Measurements from ENCODE around the gene PARN.

Gene PARN

DNA sequence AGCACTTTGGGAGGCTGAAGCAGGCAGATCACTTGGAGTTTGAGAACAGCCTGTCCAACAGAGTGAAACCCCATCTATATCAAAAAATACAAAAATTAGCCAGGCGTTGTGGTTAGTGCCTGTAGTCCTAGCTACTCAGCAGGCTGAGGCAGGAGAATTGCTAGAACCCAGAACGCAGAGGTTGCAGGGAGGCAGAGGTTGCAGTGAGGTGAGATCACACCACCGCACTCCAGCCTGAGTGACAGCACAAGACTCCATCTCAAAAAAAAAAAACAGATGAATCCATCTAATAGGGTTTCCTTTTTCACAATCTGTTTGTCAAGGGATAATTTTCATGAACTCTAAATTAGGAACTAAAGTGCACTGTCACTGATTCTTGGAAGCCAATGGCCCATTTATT lies 99.0 kb downstream of the PARN start:
- ATAC-seq = no peak
- no peak for TF ChIP-seq ZNF8 (CRISPR knock-in tag; IDR thresholded peaks at IDR 0.05)
- TF ChIP-seq, protein P1, sequence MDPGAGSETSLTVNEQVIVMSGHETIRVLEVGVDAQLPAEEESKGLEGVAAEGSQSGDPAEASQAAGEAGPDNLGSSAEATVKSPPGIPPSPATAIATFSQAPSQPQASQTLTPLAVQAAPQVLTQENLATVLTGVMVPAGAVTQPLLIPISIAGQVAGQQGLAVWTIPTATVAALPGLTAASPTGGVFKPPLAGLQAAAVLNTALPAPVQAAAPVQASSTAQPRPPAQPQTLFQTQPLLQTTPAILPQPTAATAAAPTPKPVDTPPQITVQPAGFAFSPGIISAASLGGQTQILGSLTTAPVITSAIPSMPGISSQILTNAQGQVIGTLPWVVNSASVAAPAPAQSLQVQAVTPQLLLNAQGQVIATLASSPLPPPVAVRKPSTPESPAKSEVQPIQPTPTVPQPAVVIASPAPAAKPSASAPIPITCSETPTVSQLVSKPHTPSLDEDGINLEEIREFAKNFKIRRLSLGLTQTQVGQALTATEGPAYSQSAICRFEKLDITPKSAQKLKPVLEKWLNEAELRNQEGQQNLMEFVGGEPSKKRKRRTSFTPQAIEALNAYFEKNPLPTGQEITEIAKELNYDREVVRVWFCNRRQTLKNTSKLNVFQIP (CRISPR knock-in tag; IDR thresholded peaks at IDR 0.05; ENCODE audit: borderline replicate concordance, low read depth) = no peak
- TF ChIP-seq, protein P2, sequence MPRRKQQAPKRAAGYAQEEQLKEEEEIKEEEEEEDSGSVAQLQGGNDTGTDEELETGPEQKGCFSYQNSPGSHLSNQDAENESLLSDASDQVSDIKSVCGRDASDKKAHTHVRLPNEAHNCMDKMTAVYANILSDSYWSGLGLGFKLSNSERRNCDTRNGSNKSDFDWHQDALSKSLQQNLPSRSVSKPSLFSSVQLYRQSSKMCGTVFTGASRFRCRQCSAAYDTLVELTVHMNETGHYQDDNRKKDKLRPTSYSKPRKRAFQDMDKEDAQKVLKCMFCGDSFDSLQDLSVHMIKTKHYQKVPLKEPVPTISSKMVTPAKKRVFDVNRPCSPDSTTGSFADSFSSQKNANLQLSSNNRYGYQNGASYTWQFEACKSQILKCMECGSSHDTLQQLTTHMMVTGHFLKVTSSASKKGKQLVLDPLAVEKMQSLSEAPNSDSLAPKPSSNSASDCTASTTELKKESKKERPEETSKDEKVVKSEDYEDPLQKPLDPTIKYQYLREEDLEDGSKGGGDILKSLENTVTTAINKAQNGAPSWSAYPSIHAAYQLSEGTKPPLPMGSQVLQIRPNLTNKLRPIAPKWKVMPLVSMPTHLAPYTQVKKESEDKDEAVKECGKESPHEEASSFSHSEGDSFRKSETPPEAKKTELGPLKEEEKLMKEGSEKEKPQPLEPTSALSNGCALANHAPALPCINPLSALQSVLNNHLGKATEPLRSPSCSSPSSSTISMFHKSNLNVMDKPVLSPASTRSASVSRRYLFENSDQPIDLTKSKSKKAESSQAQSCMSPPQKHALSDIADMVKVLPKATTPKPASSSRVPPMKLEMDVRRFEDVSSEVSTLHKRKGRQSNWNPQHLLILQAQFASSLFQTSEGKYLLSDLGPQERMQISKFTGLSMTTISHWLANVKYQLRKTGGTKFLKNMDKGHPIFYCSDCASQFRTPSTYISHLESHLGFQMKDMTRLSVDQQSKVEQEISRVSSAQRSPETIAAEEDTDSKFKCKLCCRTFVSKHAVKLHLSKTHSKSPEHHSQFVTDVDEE (CRISPR knock-in tag; IDR thresholded peaks at IDR 0.05) = no peak
- no peak for TF ChIP-seq PPARA (CRISPR knock-in tag; IDR thresholded peaks at IDR 0.05; ENCODE audit: borderline replicate concordance)

DNA sequence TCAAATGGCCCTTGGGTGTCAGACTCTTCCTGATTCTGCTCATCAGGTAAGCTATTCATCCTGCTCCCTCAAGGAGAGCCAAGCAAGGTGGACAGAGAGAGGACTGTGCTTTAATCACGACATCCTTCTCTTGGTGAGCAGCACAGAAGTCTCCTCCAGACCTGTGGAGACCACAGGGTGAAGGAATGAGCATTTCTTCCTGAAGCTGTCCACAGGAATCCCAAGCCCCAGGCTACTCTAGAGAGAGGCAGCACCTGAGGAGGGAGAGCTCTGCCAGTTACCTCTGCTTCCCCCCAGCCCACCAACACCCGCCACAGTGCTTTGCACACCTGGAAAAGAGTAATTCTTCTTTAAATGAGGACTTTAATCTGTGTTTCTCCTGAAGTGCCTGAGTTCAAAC lies 100.0 kb downstream of the PARN start:
- ATAC-seq = no peak
- TF ChIP-seq, protein P3, sequence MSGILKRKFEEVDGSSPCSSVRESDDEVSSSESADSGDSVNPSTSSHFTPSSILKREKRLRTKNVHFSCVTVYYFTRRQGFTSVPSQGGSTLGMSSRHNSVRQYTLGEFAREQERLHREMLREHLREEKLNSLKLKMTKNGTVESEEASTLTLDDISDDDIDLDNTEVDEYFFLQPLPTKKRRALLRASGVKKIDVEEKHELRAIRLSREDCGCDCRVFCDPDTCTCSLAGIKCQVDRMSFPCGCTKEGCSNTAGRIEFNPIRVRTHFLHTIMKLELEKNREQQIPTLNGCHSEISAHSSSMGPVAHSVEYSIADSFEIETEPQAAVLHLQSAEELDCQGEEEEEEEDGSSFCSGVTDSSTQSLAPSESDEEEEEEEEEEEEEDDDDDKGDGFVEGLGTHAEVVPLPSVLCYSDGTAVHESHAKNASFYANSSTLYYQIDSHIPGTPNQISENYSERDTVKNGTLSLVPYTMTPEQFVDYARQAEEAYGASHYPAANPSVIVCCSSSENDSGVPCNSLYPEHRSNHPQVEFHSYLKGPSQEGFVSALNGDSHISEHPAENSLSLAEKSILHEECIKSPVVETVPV (CRISPR knock-in tag; IDR thresholded peaks at IDR 0.05) = no peak
- TF ChIP-seq, protein P2 (CRISPR knock-in tag; IDR thresholded peaks at IDR 0.05) = no peak
- TF ChIP-seq ESRRG (CRISPR knock-in tag; IDR thresholded peaks at IDR 0.05) = no peak
- TF ChIP-seq, protein P4, sequence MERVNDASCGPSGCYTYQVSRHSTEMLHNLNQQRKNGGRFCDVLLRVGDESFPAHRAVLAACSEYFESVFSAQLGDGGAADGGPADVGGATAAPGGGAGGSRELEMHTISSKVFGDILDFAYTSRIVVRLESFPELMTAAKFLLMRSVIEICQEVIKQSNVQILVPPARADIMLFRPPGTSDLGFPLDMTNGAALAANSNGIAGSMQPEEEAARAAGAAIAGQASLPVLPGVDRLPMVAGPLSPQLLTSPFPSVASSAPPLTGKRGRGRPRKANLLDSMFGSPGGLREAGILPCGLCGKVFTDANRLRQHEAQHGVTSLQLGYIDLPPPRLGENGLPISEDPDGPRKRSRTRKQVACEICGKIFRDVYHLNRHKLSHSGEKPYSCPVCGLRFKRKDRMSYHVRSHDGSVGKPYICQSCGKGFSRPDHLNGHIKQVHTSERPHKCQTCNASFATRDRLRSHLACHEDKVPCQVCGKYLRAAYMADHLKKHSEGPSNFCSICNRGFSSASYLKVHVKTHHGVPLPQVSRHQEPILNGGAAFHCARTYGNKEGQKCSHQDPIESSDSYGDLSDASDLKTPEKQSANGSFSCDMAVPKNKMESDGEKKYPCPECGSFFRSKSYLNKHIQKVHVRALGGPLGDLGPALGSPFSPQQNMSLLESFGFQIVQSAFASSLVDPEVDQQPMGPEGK (CRISPR knock-in tag; IDR thresholded peaks at IDR 0.05; ENCODE audit: borderline replicate concordance) = no peak
- no peak for TF ChIP-seq OSR1 (CRISPR knock-in tag; IDR thresholded peaks at IDR 0.05)
- TF ChIP-seq ZNF8 (CRISPR knock-in tag; IDR thresholded peaks at IDR 0.05) = no peak
- TF ChIP-seq ARNTL (CRISPR knock-in tag; IDR thresholded peaks at IDR 0.05; ENCODE audit: borderline replicate concordance, low read depth) = no peak
- TF ChIP-seq ZNF70 (CRISPR knock-in tag; IDR thresholded peaks at IDR 0.05) = no peak
- TF ChIP-seq, protein P5, sequence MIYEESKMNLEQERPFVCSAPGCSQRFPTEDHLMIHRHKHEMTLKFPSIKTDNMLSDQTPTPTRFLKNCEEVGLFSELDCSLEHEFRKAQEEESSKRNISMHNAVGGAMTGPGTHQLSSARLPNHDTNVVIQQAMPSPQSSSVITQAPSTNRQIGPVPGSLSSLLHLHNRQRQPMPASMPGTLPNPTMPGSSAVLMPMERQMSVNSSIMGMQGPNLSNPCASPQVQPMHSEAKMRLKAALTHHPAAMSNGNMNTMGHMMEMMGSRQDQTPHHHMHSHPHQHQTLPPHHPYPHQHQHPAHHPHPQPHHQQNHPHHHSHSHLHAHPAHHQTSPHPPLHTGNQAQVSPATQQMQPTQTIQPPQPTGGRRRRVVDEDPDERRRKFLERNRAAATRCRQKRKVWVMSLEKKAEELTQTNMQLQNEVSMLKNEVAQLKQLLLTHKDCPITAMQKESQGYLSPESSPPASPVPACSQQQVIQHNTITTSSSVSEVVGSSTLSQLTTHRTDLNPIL (CRISPR knock-in tag; IDR thresholded peaks at IDR 0.05; ENCODE audit: low read depth) = no peak
- no peak for TF ChIP-seq ZC3H10 (CRISPR knock-in tag; IDR thresholded peaks at IDR 0.05)
- TF ChIP-seq RARB (CRISPR knock-in tag; IDR thresholded peaks at IDR 0.05) = no peak
- TF ChIP-seq ZFP3 (CRISPR knock-in tag; IDR thresholded peaks at IDR 0.05) = no peak
- no peak for TF ChIP-seq ZNF565 (CRISPR knock-in tag; conservative IDR thresholded peaks at IDR 0.05; ENCODE audit: low read depth)
- TF ChIP-seq PPARA (CRISPR knock-in tag; IDR thresholded peaks at IDR 0.05; ENCODE audit: borderline replicate concordance) = no peak
- TF ChIP-seq TCF4 (CRISPR knock-in tag; IDR thresholded peaks at IDR 0.05; ENCODE audit: borderline replicate concordance) = no peak
- TF ChIP-seq, protein P1 (CRISPR knock-in tag; IDR thresholded peaks at IDR 0.05; ENCODE audit: borderline replicate concordance, low read depth) = no peak
- no peak for TF ChIP-seq BACH2 (CRISPR knock-in tag; IDR thresholded peaks at IDR 0.05; ENCODE audit: borderline replicate concordance)
- no peak for TF ChIP-seq ZFP30 (CRISPR knock-in tag; IDR thresholded peaks at IDR 0.05)

Measured in SK-N-SH treated with all-trans-retinoic acid at 6 μM for 48 hours (cell line).